H1 (cell line): ENCODE data around the gene MAGI3. TPM values are rescaled to one million over a fixed set of nuclear protein-coding genes. Genes with fewer than 3 reads are reported as not detected.

Experiments
- CTCF ChIA-PET: fragments of 300-600 bp; sonication (Branson Sonifier 250); formaldehyde crosslinking; loops from one replicate; lab custom pipeline; 2021; ENCODE audit not compliant: partially characterized antibody; lab: Charles Lee
- POLR2A ChIA-PET: fragments of 300-600 bp; sonication (Branson Sonifier 250); formaldehyde crosslinking; loops from one replicate; lab custom pipeline; 2021; ENCODE audit warnings: inconsistent platforms; ENCODE audit not compliant: partially characterized antibody; lab: Charles Lee
- DNase-seq, 2 experiments: peaks; one replicate each; pipeline versions ENCODE4 v3.0.0 to v3.0.0-alpha.2; 2010 to 2022; ENCODE audit warnings: low spot score in 2 of 2, low read depth in 1 of 2, mixed read lengths in 1 of 2
- FAIRE-seq: peaks from 2 replicates; lab custom pipeline; 2011; peaks lifted over from hg19 to GRCh38; lab: Jason Lieb, UNC
- H2AFZ ChIP-seq: 2 replicates; pipeline ENCODE4 v1.8.1; 2012; ENCODE audit warnings: low read length, inconsistent platforms
- H2AK5ac ChIP-seq: 2 replicates; pipeline ENCODE4 v1.6.1; 2013; ENCODE audit warnings: low read depth, low read length
- H2BK120ac ChIP-seq: replicated peaks from 2 replicates; pipeline ENCODE3; 2013; ENCODE audit warnings: low read depth, low read length, inconsistent platforms
- H2BK12ac ChIP-seq: 2 replicates; pipeline ENCODE4 v1.6.1; 2013; ENCODE audit warnings: low read depth, low read length
- H2BK15ac ChIP-seq: 2 replicates; pipeline ENCODE4 v1.6.1; 2013; ENCODE audit warnings: low read length
- H2BK20ac ChIP-seq: 2 replicates; pipeline ENCODE4 v1.6.1; 2013; ENCODE audit warnings: low read length
- H2BK5ac ChIP-seq: 2 replicates; pipeline ENCODE4 v1.6.1; 2013; ENCODE audit warnings: low read depth, low read length
- H3K14ac ChIP-seq: 2 replicates; pipeline ENCODE4 v1.6.1; 2013; ENCODE audit warnings: inconsistent platforms; ENCODE audit not compliant: insufficient read length
- H3K18ac ChIP-seq: 2 replicates; pipeline ENCODE4 v1.6.1; 2013; ENCODE audit warnings: low read length; ENCODE audit errors: extremely low read depth
- H3K23ac ChIP-seq: 2 replicates; pipeline ENCODE4 v1.6.1; 2013; ENCODE audit warnings: inconsistent platforms; ENCODE audit not compliant: insufficient read length
- H3K23me2 ChIP-seq: 2 replicates; pipeline ENCODE4 v1.6.1; 2013; ENCODE audit warnings: low read depth, low read length
- H3K27ac ChIP-seq: 2 replicates; pipeline ENCODE4 v1.6.1; 2011; ENCODE audit warnings: low read depth, low read length, inconsistent platforms
- H3K27me3 ChIP-seq, 4 experiments: replicated peaks in 1 of 4; 1 replicate in 1 of 4; 2 replicates in 3 of 4; pipeline versions ENCODE4 v1.6.1 to v1.8.1; 2011 to 2013; ENCODE audit warnings: low read length in 3 of 4, mild to moderate bottlenecking in 3 of 4, inconsistent platforms in 2 of 4, mixed read lengths in 2 of 4, moderate library complexity in 1 of 4; ENCODE audit not compliant: control insufficient read depth in 3 of 4, insufficient read depth in 3 of 4; ENCODE audit errors: extremely low read depth in 1 of 4
- H3K36me3 ChIP-seq, 4 experiments: 2 replicates each; pipeline versions ENCODE4 v1.6.1 to v1.8.1; 2011 to 2013; ENCODE audit warnings: mild to moderate bottlenecking in 4 of 4, low read length in 3 of 4, moderate library complexity in 2 of 4, control low read depth in 1 of 4, inconsistent platforms in 1 of 4; ENCODE audit not compliant: insufficient read depth in 4 of 4, control insufficient read depth in 2 of 4
- H3K4ac ChIP-seq: replicated peaks from 2 replicates; pipeline ENCODE3; 2013; ENCODE audit warnings: low read length, low read depth, mixed read lengths, inconsistent platforms; ENCODE audit not compliant: insufficient read length
- H3K4me1 ChIP-seq, 4 experiments: replicated peaks in 1 of 4; 1 replicate in 1 of 4; 2 replicates in 3 of 4; pipeline versions ENCODE4 v1.6.1 to v1.8.1; 2011 to 2013; ENCODE audit warnings: low read length in 3 of 4, inconsistent platforms in 2 of 4, mixed read lengths in 1 of 4; ENCODE audit not compliant: insufficient read depth in 4 of 4, control insufficient read depth in 3 of 4
- H3K4me2 ChIP-seq, 2 experiments: 2 replicates each; pipeline versions ENCODE4 v1.6.1 to v1.8.1; 2011 to 2013; ENCODE audit warnings: low read depth in 2 of 2, low read length in 2 of 2, control low read depth in 1 of 2, inconsistent platforms in 1 of 2, mild to moderate bottlenecking in 1 of 2; ENCODE audit not compliant: insufficient read depth in 1 of 2
- H3K4me3 ChIP-seq, 4 experiments: fragments of 200-600, 300-600 bp in 1 of 4; sonication (generic), shearing (Covaris generic), sonication (Bioruptor Twin) in 1 of 4; 2 replicates each; pipeline versions ENCODE4 v1.5.1 to v1.8.1; 2011 to 2016; ENCODE audit warnings: low read length in 4 of 4, low read depth in 3 of 4, control low read depth in 2 of 4, inconsistent platforms in 2 of 4, mild to moderate bottlenecking in 2 of 4, mixed read lengths in 1 of 4, moderate library complexity in 1 of 4; ENCODE audit not compliant: insufficient read depth in 2 of 4; ENCODE audit errors: extremely low read depth in 1 of 4
- H3K56ac ChIP-seq: replicated peaks from 2 replicates; pipeline ENCODE3; 2013; ENCODE audit warnings: low read depth, mild to moderate bottlenecking, mixed read lengths, low read length, inconsistent platforms; ENCODE audit not compliant: insufficient read length
- H3K79me1 ChIP-seq: 2 replicates; pipeline ENCODE4 v1.6.1; 2013; ENCODE audit warnings: low read depth, low read length, control low read depth
- H3K79me2 ChIP-seq, 2 experiments: 2 replicates each; pipeline versions ENCODE4 v1.6.1 to v1.8.1; 2012 to 2013; ENCODE audit warnings: low read length in 2 of 2, mild to moderate bottlenecking in 2 of 2, inconsistent platforms in 1 of 2; ENCODE audit not compliant: insufficient read depth in 2 of 2, control insufficient read depth in 1 of 2
- H3K9ac ChIP-seq, 4 experiments: replicated peaks in 1 of 4; 1 replicate in 1 of 4; 2 replicates in 3 of 4; pipeline versions ENCODE4 v1.6.1 to v1.8.1; 2011 to 2013; ENCODE audit warnings: low read depth in 3 of 4, low read length in 3 of 4, control low read depth in 2 of 4, mild to moderate bottlenecking in 2 of 4, moderate library complexity in 2 of 4, inconsistent platforms in 1 of 4; ENCODE audit errors: extremely low read depth in 1 of 4
- H3K9me3 ChIP-seq, 2 experiments: 2 replicates each; pipeline versions ENCODE4 v1.6.1 to v1.8.1; 2012 to 2013; ENCODE audit warnings: mild to moderate bottlenecking in 2 of 2, moderate library complexity in 2 of 2, control low read depth in 1 of 2, inconsistent platforms in 1 of 2, low read depth in 1 of 2, low read length in 1 of 2, mixed read lengths in 1 of 2; ENCODE audit not compliant: insufficient read depth in 2 of 2
- H4K20me1 ChIP-seq, 2 experiments: replicated peaks in 1 of 2; 2 replicates each; pipeline versions ENCODE3 to v1.8.1; 2011 to 2013; ENCODE audit warnings: inconsistent platforms in 2 of 2, low read length in 2 of 2, mild to moderate bottlenecking in 1 of 2; ENCODE audit not compliant: insufficient read depth in 2 of 2, control insufficient read depth in 1 of 2
- H4K5ac ChIP-seq: 2 replicates; pipeline ENCODE4 v1.6.1; 2013; ENCODE audit warnings: low read length, low read depth, mixed read lengths, inconsistent platforms; ENCODE audit not compliant: insufficient read length
- H4K8ac ChIP-seq: 2 replicates; pipeline ENCODE4 v1.8.0; 2013; ENCODE audit warnings: mild to moderate bottlenecking, moderate library complexity, low read length, inconsistent platforms; ENCODE audit not compliant: insufficient read depth; ENCODE audit errors: extremely low read depth
- H4K91ac ChIP-seq: replicated peaks from 2 replicates; pipeline ENCODE3; 2013; ENCODE audit warnings: low read length, mixed read lengths, inconsistent platforms; ENCODE audit not compliant: insufficient read length
- FOSL1 ChIP-seq: IDR thresholded peaks from 2 replicates; pipeline ENCODE4 v1.6.1; 2011; ENCODE audit warnings: mild to moderate bottlenecking, low read depth, low read length, moderate library complexity; ENCODE audit not compliant: insufficient read depth
- NRF1 ChIP-seq: IDR thresholded peaks from 2 replicates; pipeline ENCODE4 v1.6.1; 2011; ENCODE audit warnings: mild to moderate bottlenecking, low read depth, low read length, improper control_type of control experiment
- RAD21 ChIP-seq, 2 experiments: IDR thresholded peaks in 1 of 2; conservative IDR thresholded peaks in 1 of 2; 2 replicates each; pipeline ENCODE4 v1.6.1; 2011; ENCODE audit warnings: low read depth in 2 of 2, low read length in 2 of 2, improper control_type of control experiment in 1 of 2, inconsistent platforms in 1 of 2, mild to moderate bottlenecking in 1 of 2, moderate library complexity in 1 of 2
- RFX5 ChIP-seq: IDR thresholded peaks from 2 replicates; pipeline ENCODE4 v1.6.1; 2011; ENCODE audit warnings: low read depth, low read length, improper control_type of control experiment, borderline replicate concordance
- WGBS, 2 experiments: shearing (Covaris generic) in 1 of 2; methylation state at CpG; one replicate each; pipeline versions ENCODE4 v1.1.6 to v1.1.7; 2013 to 2015; ENCODE audit warnings: low lambda C conversion rate in 2 of 2, mixed read lengths in 2 of 2, inconsistent platforms in 1 of 2, low coverage in 1 of 2, missing lambda C conversion rate in 1 of 2; ENCODE audit not compliant: insufficient replicate concordance in 2 of 2, insufficient coverage in 1 of 2, insufficient read length in 1 of 2; ENCODE audit errors: extremely low coverage in 1 of 2, missing lambda C conversion rate in 1 of 2; 5-methylcytosine and 5-hydroxymethylcytosine counted together
- polyA plus RNA-seq, 7 experiments: library from polyadenylated mRNA; depleted of rRNA in 3 of 7; stranded (reverse) in 5 of 7; unstranded in 2 of 7; fragments of >200 nt in 5 of 7; fragments of 200-250 nt in 2 of 7; gene quantifications; 1 replicate in 5 of 7; 2 replicates in 1 of 7; 4 replicates in 1 of 7; pipeline versions ENCODE4 v1.2.1 to v1.2.3, GENCODE V29; 2011 to 2013; ENCODE audit warnings: missing spikeins in 2 of 7, mixed read lengths in 2 of 7
- total RNA-seq: library from RNA; stranded (reverse); fragmentation: NEBNext Ultra II Directional; extraction: Animal tissue kit (Norgen Biotek cat#: 25700); gene quantifications from 2 replicates; pipeline ENCODE4 v1.2.1, GENCODE V29; 2021

Gene MAGI3
- total and polyA plus RNA-seq, 2 of the 8 experiments (the other 6 are each of a cell fraction or from before 2014, with no cell fraction given): 2.3 to 7.8 TPM

DNA sequence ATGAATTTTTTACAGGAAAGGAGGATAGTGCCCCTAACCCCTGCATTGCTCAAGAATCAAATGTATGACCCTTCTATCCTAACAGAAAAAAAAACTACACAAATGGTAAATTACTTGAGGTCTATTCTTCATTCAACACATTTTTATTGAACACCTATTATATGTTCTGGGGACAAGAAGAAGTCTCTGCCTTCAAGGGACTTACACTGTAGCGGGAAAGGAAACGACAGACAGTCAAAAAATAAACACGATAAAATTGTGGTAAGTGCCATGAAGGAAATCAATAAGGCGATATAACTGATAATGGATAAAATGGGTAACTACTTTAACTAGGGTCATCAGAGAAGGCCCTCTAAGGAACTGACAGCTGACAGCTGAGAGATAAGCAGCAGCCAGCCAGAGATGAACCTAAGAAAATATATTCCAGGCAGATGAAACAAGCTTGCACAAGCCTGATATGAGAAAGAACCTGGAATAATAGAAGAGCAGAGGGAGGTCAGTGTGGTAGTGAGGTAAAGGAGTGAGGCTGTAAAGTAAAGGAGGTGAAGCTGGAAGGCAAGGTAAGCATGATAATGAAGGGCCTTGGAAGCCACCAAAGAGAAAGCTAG lies 302.6 kb downstream of the MAGI3 start:
- H3K9me3 ChIP-seq: peaks cover 8 to 11% of the 10 kb centered on the region in 2 experiments; a peak in 3 of 4 replicates
- H3K79me1 ChIP-seq: no peaks in the 10 kb centered on the region
- no peak overlapping the region for H3K56ac ChIP-seq
- H4K91ac ChIP-seq: no peak overlapping the region
- FAIRE-seq (no peak), DNase-seq (no peak)
- no peak overlapping the region for H2BK5ac ChIP-seq
- CTCF ChIA-PET: interaction anchor here (0.6 kb wide), 1 partner anchor 396 kb away, joined by 3 read pairs; no protein-coding TSS in a partner anchor
- POLR2A ChIA-PET: no interaction called here
- H3K9ac ChIP-seq: no peak overlapping the region
- H4K20me1 ChIP-seq: no peaks in the 10 kb centered on the region
- WGBS, 2 experiments: 87% methylated on average over 4 of the region's 4 CpGs; no CpG with 5 or more reads in 1 of the 2 experiments
- H2BK20ac ChIP-seq: no peak overlapping the region
- no peak overlapping the region for H3K18ac ChIP-seq
- no peaks in the 10 kb centered on the region for H3K79me2 ChIP-seq
- H4K8ac ChIP-seq: no peak overlapping the region
- H2AK5ac ChIP-seq: no peak overlapping the region
- H3K4ac ChIP-seq: no peak overlapping the region
- H3K36me3 ChIP-seq: peaks cover 0 to 17% (median 3%) of the 10 kb centered on the region in 4 experiments; a peak in 5 of 8 replicates
- H3K27ac ChIP-seq: no peak overlapping the region
- H3K23ac ChIP-seq: no peak overlapping the region
- H3K14ac ChIP-seq: no peak overlapping the region
- no peak overlapping the region for H2BK12ac ChIP-seq
- no peak overlapping the region for H2BK15ac ChIP-seq
- no peaks in the 10 kb centered on the region for H3K27me3 ChIP-seq
- H3K4me2 ChIP-seq: no peak overlapping the region
- no peak overlapping the region for H2BK120ac ChIP-seq
- no peak overlapping the region for H4K5ac ChIP-seq
- no peak overlapping the region for H3K4me3 ChIP-seq
- peaks cover 2% of the 10 kb centered on the region; the same call in 1 of the 2 replicates for H3K23me2 ChIP-seq
- no peak for TF ChIP-seq RFX5
- TF ChIP-seq FOSL1: no peak
- TF ChIP-seq NRF1: no peak
- TF ChIP-seq RAD21 (IDR thresholded peaks at IDR 0.05 in 1 of 2, conservative IDR thresholded peaks at IDR 0.05 in 1 of 2; ENCODE audit: low read depth in 2 of 2, low read length in 2 of 2): no peak
- H3K4me1 ChIP-seq: no peaks in the 10 kb centered on the region
- no peak overlapping the region for H2AFZ ChIP-seq
